ENCODE measurements around the gene KRTCAP2. TPM values are rescaled to one million over a fixed set of nuclear protein-coding genes. Genes with fewer than 3 reads are reported as not detected.
A peak's percentile ranks its signal among the peaks of the same experiment; 100 is the strongest.

Gene KRTCAP2
- total RNA-seq, 1 experiment from 2014 or later = 204 TPM

DNA sequence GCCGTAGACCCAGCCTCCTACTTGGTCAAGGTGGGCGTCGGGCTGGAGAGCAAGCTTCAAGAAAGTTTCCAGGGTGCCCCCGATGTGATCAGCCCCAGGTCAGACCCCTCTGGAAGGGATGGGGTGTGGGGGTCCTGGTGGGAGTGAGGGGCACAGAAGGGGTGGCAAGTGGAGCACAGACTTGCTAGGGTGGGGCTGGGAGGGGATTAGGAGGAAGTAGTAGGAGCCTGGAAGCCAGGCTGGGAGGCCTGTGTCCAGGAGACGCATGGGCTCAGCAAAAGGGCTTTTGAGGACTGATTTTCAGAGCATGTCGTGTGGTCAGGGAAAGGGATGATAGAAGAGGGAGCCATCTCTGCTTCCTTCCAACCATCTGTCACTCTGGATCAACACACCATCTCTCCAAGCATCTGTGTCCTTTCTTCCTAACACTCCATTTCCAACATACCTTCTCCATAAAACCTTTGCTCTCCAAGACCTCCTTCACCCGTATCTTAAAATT is 9.0 kb upstream of the KRTCAP2 start:
- Histone ChIP-seq H3K27me3 (ENCODE audit: control insufficient read depth, insufficient read depth, low read length) (no peaks in the 10 kb centered on the region), H3K36me3 (replicated peaks; ENCODE audit: control insufficient read depth, insufficient read depth, low read length) (peaks cover 21% of the 10 kb centered on the region)
- DNase-seq = peak; percentile 27

DNA sequence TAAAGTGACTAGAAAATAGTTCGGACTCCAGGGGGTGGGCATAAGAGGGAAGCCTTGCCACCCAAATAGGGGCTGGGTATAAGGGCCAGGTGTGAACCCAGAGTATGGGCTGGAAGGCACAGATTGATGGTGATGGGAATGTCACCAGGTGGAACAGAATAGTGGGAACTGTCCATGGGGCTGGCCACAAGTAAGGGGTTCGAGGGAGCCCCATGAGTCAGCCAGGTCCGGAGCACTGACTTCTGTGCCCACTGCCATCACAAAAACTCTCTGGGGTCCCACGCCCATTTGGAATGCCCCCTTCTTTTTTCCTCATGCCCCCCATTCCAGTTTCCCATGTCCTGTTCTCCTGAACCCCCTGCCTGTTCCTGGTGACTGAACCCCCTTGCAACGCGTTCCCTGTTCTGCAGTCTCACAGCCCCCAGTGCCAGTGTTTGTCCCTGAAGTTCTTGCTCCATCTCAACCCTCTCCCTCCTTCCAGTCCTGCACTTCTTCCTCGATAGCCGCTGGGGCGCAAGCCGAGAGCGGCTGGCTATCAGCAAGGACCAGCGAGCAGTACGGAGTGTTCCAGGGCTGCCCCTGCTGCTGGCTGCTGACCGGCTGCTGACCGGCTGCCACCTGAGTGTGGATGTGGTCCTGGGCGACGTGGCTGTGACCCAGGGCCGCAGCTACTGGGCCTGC is 8.4 kb upstream of the KRTCAP2 start:
- peaks cover 26% of the 10 kb centered on the region for H3K36me3 ChIP-seq (replicated peaks; ENCODE audit: control insufficient read depth, insufficient read depth, low read length)
- H3K4me3 ChIP-seq (ENCODE audit: insufficient read depth, low read depth, low read length) = no peak overlapping the region
- no peaks in the 10 kb centered on the region for H3K27me3 ChIP-seq (ENCODE audit: control insufficient read depth, insufficient read depth, low read length)
- DNase-seq = peak; percentile 32

More for the DNA sequence above, 9.0 kb upstream of the KRTCAP2 start:
- H3K4me3 ChIP-seq (ENCODE audit: insufficient read depth, low read depth, low read length) = no peak overlapping the region

DNA sequence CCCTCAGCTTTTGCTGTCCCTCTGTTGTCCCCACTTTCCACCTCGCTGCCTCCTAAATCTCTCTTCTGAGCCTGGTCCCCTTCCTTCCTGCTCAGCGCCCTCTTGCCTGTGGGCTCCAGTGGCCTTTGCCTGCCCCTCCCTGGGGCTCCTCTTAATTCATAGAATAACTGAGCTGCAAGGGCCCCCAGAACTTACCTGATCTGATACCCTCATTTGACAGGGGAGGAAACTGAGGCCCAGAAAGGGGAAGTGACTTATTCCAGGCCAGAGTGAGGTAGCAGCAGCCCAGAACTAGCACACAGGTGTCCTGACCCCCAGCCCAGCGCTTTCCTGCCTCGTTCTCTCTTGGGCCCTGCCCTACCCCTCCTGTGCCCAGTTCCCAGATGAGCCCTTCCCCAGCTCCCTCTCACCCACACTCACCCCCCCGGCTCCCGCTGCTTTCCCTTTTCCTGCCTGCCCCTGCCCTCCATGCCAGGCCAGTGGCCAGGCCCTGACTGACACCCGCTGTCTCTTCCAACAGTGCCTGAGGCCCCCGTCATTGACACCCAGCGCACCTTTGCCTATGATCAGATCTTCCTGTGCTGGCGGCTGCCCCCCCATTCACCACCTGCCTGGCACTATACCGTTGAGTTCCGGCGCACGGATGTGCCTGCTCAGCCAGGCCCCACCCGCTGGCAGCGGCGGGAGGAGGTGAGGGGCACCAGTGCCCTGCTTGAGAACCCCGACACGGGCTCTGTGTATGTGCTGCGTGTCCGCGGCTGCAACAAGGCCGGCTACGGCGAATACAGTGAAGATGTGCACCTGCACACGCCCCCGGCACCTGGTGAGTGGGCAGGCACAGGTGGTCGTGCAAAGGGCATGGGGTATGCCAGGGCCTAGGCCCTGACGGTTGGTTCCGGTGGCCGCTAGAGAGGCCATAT is 6.3 kb upstream of the KRTCAP2 start:
- H3K36me3 ChIP-seq (replicated peaks; ENCODE audit: control insufficient read depth, insufficient read depth, low read length) = peaks cover 26% of the 10 kb centered on the region
- no peaks in the 10 kb centered on the region for H3K27me3 ChIP-seq (ENCODE audit: control insufficient read depth, insufficient read depth, low read length)
- no peak overlapping the region for H3K4me3 ChIP-seq (ENCODE audit: insufficient read depth, low read depth, low read length)
- DNase-seq = peak; percentile 44

DNA sequence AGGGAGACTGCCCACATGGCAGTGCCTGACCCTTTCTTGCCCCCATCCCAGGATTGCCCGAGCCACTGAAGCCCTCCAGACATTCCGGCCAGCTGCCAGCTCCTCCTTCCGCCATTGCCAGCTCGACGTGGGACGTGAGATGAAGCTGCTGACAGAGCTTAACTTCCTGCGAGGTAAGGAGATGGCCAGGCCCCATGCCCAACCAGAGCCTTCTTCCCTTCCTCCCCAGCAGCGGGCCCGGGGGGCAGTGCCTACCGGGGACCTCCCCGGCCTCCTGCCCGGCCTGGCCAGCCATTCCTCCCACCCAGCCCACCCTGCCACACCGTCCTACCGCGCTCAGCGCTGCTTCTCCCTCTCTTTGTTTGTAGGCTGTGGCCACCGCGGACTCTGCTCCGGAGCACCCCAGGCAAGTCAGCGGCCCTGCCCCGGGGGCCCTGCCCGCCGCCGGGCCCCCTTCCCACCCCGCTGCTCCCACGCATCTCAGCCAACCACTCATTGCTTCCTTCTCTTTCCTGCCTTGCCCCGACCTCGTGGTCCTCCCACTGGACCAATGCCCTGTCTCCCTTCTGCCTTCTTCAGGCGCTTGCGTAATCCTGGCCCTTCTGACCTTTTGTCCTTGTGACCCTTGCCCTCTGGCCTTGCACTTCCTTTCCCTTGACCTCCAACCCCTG is 5.5 kb upstream of the KRTCAP2 start:
- Histone ChIP-seq H3K36me3 (replicated peaks; ENCODE audit: control insufficient read depth, insufficient read depth, low read length) (peaks cover 26% of the 10 kb centered on the region), H3K4me3 (ENCODE audit: insufficient read depth, low read depth, low read length) (no peak overlapping the region), H3K27me3 (ENCODE audit: control insufficient read depth, insufficient read depth, low read length) (no peaks in the 10 kb centered on the region)
- peak; percentile 57 for DNase-seq

DNA sequence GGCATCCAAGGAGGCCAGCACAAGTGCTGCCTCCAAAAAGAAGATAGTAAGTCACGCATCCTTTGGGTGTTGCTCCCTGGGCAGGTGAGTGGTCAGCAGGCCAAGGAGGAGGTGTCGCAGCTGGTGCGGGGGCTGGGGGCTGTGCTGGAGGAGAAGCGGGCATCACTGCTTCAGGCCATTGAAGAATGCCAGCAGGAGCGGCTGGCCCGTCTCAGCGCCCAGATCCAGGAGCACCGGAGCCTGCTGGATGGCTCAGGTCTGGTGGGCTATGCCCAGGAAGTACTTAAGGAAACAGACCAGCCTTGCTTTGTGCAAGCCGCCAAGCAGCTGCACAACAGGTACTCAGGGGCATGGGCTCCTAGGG is 4.8 kb upstream of the KRTCAP2 start:
- DNase-seq = peak; percentile 36
- peaks cover 26% of the 10 kb centered on the region for H3K36me3 ChIP-seq (replicated peaks; ENCODE audit: control insufficient read depth, insufficient read depth, low read length)
- H3K27me3 ChIP-seq (ENCODE audit: control insufficient read depth, insufficient read depth, low read length) = no peaks in the 10 kb centered on the region
- no peak overlapping the region for H3K4me3 ChIP-seq (ENCODE audit: insufficient read depth, low read depth, low read length)

DNA sequence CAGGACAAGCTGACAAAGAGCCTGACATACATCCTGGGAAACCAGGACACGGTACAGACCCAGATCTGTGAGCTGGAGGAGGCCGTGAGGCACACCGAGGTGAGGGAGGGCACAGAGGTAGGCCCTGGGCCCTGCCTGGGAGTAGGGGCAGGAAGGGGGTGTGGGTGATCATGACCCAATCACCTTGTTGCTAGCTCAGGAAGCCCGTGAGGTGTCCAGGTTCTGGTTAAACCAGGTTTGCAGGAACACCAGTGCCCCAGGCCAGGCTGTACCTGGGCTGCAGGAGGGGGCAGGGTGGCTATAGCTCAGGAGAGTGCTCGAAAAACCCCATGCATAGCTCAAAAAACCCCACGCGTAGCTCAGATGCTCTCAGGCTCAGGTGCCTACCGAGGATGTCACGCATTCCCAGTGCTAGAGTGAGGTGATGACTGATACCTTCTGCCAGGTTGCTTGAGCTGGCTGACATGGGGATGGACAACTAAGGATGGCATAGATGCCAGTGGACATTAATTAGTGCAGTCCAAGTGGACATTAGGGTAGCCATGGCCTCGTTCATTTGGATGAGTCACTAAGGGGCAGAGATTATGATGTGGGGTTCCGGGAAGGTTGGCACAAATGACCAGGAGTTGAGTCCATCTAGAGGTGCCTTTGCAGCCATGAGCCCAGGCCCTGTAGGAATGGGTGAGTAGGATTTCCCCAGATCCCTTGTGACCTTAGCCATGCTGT is 4.3 kb upstream of the KRTCAP2 start:
- H3K36me3 ChIP-seq (replicated peaks; ENCODE audit: control insufficient read depth, insufficient read depth, low read length) = peaks cover 26% of the 10 kb centered on the region
- H3K27me3 ChIP-seq (ENCODE audit: control insufficient read depth, insufficient read depth, low read length) = no peaks in the 10 kb centered on the region
- no peak overlapping the region for H3K4me3 ChIP-seq (ENCODE audit: insufficient read depth, low read depth, low read length)
- peak; percentile 30 for DNase-seq

DNA sequence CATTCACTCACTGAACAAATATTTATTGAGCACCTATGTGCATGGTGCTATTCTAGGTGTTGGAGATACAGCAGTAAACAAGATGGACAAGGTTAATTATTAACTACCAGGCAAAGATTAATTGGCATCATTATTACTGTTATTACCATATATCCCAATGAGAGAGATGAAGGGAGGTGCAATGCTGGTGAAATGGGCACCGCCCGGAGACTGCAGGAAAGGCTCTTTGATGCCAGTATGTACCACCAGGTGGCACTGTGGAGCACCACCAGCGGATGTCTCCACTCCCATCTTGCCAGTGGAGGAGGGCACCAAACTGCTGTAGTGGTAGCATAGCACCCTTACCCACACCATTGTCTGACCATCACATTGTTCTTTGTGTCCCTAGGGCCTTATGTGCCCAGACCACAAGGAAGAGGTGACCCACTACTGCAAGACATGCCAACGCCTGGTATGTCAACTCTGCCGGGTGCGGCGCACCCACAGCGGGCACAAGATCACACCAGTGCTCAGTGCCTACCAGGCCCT is 3.5 kb upstream of the KRTCAP2 start:
- Histone ChIP-seq H3K27me3 (ENCODE audit: control insufficient read depth, insufficient read depth, low read length) (no peaks in the 10 kb centered on the region), H3K36me3 (replicated peaks; ENCODE audit: control insufficient read depth, insufficient read depth, low read length) (peaks cover 24% of the 10 kb centered on the region), H3K4me3 (ENCODE audit: insufficient read depth, low read depth, low read length) (no peak overlapping the region)
- peak; percentile 97 for DNase-seq

DNA sequence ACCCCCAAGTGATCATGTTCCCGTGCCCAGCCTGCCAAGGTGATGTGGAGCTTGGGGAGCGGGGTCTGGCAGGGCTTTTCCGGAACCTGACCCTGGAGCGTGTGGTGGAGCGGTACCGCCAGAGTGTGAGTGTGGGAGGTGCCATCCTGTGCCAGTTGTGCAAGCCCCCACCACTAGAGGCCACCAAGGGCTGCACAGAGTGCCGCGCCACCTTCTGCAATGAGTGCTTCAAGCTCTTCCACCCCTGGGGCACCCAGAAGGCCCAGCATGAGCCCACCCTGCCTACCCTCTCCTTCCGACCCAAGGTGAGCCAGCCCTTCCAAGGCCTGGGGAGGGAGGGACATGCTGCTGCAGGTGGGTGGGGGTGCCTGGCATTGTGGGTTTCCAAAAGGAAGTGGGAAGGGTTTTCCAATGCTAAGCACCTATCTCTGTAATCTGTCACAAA is 2.8 kb upstream of the KRTCAP2 start:
- H3K4me3 ChIP-seq (ENCODE audit: insufficient read depth, low read depth, low read length) = no peak overlapping the region
- no peaks in the 10 kb centered on the region for H3K27me3 ChIP-seq (ENCODE audit: control insufficient read depth, insufficient read depth, low read length)
- DNase-seq = peak; percentile 56
- H3K36me3 ChIP-seq (replicated peaks; ENCODE audit: control insufficient read depth, insufficient read depth, low read length) = peaks cover 22% of the 10 kb centered on the region

DNA sequence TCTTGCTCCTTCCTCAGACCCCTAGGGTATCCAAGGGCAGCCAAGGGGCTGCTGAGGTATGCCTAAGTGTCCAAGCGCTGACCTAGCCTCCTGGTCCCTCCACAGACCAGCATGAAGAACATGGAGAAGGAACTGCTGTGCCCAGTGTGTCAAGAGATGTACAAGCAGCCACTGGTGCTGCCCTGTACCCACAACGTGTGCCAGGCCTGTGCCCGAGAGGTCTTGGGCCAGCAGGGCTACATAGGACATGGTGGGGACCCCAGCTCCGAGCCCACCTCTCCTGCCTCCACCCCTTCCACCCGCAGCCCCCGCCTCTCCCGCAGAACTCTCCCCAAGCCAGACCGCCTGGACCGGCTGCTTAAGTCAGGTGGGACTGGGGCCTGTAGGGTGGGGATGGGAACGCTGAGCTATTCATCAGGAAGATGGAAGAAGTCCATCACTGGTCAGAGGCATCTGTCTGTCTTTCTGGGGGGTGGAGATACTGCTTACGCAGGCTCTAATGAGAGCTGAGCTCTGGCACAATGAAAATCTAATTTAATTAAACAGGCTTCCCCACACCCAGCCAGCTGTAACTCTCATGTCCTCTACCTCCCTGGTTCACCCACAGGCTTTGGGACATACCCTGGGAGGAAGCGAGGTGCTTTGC is 2.3 kb upstream of the KRTCAP2 start:
- Histone ChIP-seq H3K4me3 (ENCODE audit: insufficient read depth, low read depth, low read length) (peak overlapping the region; percentile 96; the same call in 1 of the 2 replicates), H3K36me3 (replicated peaks; ENCODE audit: control insufficient read depth, insufficient read depth, low read length) (peaks cover 22% of the 10 kb centered on the region), H3K27me3 (ENCODE audit: control insufficient read depth, insufficient read depth, low read length) (no peaks in the 10 kb centered on the region)
- peak; percentile 56 for DNase-seq

DNA sequence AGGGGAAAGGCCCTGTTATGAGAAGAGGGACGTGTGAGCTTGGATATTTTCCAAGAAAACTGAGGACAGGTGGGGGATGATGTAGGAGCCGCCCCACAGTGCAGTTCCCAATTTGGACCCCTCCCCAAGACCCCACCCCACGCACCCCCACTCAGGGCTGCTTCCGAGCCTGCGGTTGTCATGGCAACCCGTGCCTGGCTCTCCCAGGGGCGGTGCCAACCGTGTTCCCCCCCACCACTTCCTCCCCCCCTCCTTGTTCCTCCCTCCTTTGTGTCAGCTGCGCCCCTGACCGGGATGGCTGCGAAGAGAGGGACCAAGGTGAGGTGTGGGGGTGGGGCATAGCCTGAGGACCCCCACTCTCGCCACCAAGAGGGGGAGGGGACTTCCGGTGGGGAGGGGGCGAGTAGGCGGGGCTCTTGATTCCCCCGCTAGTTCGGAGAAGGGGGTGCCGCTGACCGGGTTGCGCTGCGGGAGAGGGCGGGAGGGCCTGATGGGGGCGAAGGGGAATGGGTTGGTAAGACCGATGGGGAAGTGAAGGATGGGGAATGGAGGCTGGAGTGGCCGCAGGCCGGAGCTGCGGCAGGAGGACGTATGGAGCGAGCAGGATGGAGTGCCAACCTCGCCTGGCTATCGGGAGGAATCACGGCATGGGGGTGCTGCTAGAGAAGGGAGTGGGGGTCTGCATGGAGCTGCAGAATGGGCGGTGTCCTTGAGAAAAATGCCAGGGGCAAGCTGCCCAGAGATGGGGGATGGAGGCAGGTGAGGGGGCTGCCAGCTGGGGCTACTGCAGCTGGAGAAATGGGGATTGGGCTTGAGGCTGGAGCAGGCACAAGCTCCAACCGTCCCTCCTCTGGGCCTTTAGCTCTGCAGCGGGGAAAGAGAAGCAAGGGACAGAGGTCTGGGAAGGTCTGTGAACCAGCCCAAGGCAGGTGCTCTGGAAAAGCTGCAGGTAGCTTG is 1.5 kb upstream of the KRTCAP2 start:
- H3K36me3 ChIP-seq (replicated peaks; ENCODE audit: control insufficient read depth, insufficient read depth, low read length) = peaks cover 21% of the 10 kb centered on the region
- peak; percentile 96 for DNase-seq
- H3K4me3 ChIP-seq (ENCODE audit: insufficient read depth, low read depth, low read length) = peak overlapping the region; percentile 96
- no peaks in the 10 kb centered on the region for H3K27me3 ChIP-seq (ENCODE audit: control insufficient read depth, insufficient read depth, low read length)

DNA sequence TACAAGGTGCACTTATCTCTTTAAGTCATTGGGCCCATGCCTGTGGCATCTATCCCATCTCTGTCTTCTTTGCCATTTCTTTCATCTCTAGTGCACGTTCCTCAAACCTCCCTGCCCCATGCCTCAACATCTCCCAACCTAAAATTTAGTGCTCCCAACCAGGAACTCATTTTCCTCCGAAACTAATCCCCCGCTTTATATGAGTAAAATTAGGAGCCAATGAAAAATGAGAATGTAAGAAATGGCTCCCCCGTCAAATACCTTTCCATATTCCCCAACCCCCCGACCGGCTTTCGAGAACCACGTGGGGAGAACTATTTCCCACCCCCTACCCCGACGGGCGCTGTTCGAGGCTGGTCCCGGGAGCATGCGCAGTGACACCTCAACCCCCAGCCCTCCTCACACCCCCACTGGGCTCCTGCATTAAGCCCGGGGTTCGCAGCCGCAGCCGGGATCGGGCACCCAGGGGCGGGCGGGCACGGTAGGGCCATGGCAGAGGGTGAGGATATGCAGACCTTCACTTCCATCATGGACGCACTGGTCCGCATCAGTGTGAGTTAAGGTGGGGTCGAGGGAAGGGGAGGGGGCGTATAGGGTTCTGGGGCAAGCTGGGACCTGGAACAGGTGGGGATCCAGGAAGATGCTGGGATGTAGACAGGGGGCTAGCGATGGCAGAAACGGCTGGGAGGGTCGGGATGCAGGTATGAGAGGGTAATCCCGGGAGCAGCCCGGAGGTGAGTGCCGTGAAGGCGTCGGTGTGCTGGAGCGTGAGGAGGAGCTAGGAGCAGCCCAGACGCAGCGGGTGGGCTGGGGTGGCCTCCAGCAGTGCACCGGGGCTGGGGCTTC is 597 bp upstream of the KRTCAP2 start, which contains the start of gene TRIM46:
TRIM46 (plus strand) TSS at position 372 of the 846 bp plus-strand sequence; CDS start at position 490, 118 bp downstream.
- peak; percentile 95 for DNase-seq
- H3K36me3 ChIP-seq (replicated peaks; ENCODE audit: control insufficient read depth, insufficient read depth, low read length) = peaks cover 16% of the 10 kb centered on the region
- H3K27me3 ChIP-seq (ENCODE audit: control insufficient read depth, insufficient read depth, low read length) = no peaks in the 10 kb centered on the region
- peak within 1 kb of the TSS; percentile 96 for H3K4me3 ChIP-seq (ENCODE audit: insufficient read depth, low read depth, low read length)

All from H7 (cell line).